Neuron (in vitro differentiated cells): ENCODE measurements around the gene MCC.

Experiments
- H2AFZ ChIP-seq: one replicate; pipeline ENCODE4 v1.6.1; 2013; ENCODE audit warnings: low read depth, mild to moderate bottlenecking, inconsistent platforms, low read length, moderate library complexity
- H3K27me3 ChIP-seq: one replicate; pipeline ENCODE4 v1.6.1; 2013; ENCODE audit warnings: low read length; ENCODE audit not compliant: insufficient read depth
- H3K36me3 ChIP-seq: one replicate; pipeline ENCODE4 v1.6.1; 2013; ENCODE audit warnings: low read length; ENCODE audit not compliant: insufficient read depth
- H3K4me1 ChIP-seq: one replicate; pipeline ENCODE4 v1.6.1; 2013; ENCODE audit warnings: low read length; ENCODE audit not compliant: insufficient read depth
- H3K4me3 ChIP-seq: 2 replicates; pipeline ENCODE4 v1.5.1; 2013; ENCODE audit warnings: mild to moderate bottlenecking, low read length, moderate library complexity
- H3K9me3 ChIP-seq: one replicate; pipeline ENCODE4 v1.6.1; 2013; ENCODE audit warnings: low read length

MCC gene

DNA sequence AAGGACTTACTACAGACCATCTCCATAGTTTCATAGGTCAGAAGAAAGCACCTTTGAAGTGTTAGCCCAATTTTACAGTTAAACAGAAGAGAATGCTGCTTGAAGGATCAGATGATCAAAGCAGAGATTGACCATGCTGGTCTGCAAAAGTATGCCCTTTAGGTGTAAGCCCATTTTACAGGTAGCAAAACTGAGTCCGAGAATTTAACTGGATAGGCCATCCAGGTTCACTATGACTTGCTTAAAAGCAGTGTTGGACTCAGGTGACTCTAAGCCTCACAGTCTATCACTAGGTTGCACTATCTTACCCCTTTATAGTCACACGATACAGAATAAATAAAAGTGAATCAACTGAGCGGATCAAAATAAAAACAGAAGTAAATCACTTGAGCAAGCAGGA, 299.0 kb downstream of the MCC start:
- H3K9me3 ChIP-seq = peaks cover 1% of the 10 kb centered on the region
- H3K4me3 ChIP-seq = no peak overlapping the region
- H2AFZ ChIP-seq = no peak overlapping the region
- H3K36me3 ChIP-seq = no peaks in the 10 kb centered on the region
- peaks cover 12% of the 10 kb centered on the region for H3K4me1 ChIP-seq
- no peaks in the 10 kb centered on the region for H3K27me3 ChIP-seq

DNA sequence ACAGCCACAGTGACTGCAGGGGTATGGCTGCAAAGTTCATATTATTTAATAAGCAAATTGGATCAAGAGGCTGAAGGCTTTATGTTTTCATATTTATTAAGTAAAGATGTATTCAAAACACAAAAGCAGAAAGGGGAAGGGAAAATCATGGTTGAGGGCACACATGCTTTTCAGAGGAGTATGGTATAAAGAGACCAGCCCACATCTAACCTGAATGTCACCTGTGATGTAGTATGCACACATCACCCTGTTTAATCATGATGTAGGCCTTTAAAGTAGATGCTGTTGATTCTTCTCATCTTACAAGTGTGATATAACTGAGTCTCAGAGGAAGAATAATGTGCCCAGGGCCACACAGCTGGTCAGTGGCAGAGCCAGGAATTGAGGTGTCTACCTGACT, 299.8 kb downstream of the MCC start:
- Histone ChIP-seq H3K4me1 (peaks cover 12% of the 10 kb centered on the region), H2AFZ (no peak overlapping the region), H3K9me3 (no peaks in the 10 kb centered on the region), H3K36me3 (no peaks in the 10 kb centered on the region), H3K27me3 (no peaks in the 10 kb centered on the region), H3K4me3 (no peak overlapping the region)

DNA sequence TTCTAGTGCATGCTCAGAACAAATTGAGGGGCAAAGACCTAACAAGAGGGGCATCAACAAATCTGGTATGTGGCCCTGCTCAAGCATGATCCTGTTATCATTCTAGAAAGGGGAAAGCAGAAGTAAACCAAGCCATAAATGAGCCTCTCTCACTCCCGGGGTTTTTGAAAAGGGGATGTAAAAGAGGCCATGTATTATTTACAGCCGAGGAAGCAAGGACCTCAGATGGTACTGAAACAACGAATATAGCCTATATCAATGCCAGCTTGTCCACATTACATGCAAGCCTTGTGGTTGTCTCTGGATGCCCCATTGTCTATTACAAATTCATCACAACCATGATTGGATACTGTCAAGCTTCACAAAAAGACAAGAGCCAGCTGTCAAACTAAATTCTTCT, 300.3 kb downstream of the MCC start:
- H2AFZ ChIP-seq = no peak overlapping the region
- no peaks in the 10 kb centered on the region for H3K36me3 ChIP-seq
- H3K4me1 ChIP-seq = peaks cover 12% of the 10 kb centered on the region
- no peaks in the 10 kb centered on the region for H3K9me3 ChIP-seq
- no peak overlapping the region for H3K4me3 ChIP-seq
- no peaks in the 10 kb centered on the region for H3K27me3 ChIP-seq

DNA sequence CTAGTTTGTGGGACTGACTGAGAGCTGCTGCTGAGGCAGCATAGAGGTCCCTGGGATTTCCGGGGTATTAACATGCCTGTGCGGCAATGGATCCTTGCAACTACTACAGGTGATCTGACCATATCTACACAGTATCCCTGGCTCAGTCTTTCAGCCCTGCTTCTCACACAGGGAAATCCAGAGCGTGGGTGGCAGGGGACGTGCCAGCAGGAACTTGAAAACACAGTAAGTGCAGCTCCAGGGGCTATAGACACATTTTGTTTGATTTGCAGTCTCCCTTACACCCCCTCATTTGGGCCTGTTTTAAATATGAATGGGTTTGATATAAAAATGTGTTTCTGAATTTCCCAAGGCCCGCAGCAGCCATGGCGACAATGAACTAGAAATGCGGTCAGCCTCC, 302.2 kb downstream of the MCC start:
- Histone ChIP-seq H3K36me3 (no peaks in the 10 kb centered on the region), H3K9me3 (no peaks in the 10 kb centered on the region), H2AFZ (no peak overlapping the region)

DNA sequence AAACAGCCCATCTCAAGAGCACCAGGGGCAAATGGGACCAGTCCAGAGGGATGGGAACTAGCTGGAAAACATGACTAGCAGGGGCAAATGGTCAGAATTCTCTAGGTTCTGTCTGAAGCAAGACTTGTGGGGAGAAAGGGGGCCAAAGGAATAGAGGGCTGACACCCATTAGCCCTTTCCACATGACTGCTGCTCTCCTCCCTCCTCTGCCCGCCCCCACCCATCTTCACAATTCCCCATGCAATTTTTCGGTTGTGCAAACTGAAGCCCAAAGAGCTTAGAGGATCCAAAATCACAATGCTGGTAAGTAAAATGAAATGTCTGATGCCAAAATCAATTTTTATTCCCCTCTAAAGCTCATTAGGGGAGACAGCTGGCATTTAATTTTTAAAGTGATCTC, 304.6 kb downstream of the MCC start:
- Histone ChIP-seq H3K4me1 (peaks cover 14% of the 10 kb centered on the region), H3K4me3 (no peak overlapping the region), H3K36me3 (no peaks in the 10 kb centered on the region), H3K27me3 (no peaks in the 10 kb centered on the region), H3K9me3 (no peaks in the 10 kb centered on the region), H2AFZ (no peak overlapping the region)

More for the DNA sequence above, 302.2 kb downstream of the MCC start:
- Histone ChIP-seq H3K4me1 (peaks cover 12% of the 10 kb centered on the region), H3K27me3 (no peaks in the 10 kb centered on the region), H3K4me3 (no peak overlapping the region)

DNA sequence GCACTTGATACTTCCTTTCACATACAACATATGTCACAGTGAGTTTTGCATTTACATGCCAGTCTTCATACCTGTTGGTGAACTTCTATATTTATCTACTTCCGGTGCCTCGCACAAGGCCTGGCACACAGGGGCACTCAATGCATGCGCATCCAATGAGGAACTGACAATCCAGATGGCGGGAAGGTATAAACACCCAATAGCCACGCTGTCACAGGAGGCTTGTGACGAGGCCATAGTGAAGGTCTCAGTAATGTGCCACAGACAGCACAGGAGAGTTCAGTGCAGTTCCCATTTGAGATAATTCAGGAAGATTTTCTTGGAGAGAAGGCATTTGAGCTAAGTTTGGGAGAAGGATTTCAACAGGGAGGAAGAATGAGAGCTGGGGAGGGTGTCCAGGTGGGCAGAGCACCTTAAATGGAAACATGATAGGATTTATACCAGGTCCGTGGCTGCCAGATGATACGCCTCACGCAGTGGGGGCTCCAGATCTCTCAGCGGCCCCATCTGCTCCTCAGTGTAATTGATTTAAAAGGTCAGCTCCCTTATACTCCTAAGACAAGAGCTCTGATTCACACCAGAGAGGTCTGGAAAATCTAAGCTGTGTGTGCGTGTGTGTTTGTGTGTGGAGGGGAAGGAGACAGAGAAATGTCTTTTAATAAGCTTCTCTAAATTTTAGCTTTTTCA, 305.5 kb downstream of the MCC start:
- no peak overlapping the region for H3K4me3 ChIP-seq
- no peaks in the 10 kb centered on the region for H3K27me3 ChIP-seq
- H3K36me3 ChIP-seq = no peaks in the 10 kb centered on the region
- no peak overlapping the region for H2AFZ ChIP-seq
- H3K9me3 ChIP-seq = no peaks in the 10 kb centered on the region
- peaks cover 14% of the 10 kb centered on the region for H3K4me1 ChIP-seq

DNA sequence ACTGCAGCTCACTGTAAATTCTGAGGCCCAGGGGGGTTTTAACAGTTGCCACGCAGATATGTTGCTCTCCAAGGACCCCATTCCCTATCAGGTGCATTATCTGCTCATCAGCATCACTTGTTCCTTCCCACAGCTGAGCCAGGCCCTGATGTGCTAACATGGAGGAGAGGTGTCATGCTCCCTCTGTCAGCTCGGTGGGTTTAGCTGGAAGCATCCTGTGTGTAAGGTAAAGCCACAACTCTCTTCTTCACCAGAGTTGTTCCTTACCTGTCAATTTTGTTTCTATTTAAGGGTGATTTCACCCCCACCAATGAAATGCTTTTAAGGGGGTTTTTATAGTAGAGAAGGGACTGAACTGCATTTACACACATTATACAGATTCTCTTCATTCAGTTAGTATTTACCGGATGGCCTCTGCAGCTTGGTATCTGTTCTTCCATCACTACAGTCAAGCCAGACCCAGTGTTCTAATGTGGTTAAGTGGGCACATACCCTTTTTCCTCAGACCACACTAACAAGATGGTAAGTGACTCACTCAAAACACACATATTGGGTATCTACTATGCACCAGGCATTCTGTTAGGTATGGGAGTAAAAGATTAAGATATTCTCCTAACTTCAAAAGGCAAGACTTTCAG, 306.3 kb downstream of the MCC start:
- no peaks in the 10 kb centered on the region for H3K36me3 ChIP-seq
- no peaks in the 10 kb centered on the region for H3K27me3 ChIP-seq
- no peak overlapping the region for H2AFZ ChIP-seq
- H3K4me1 ChIP-seq = peaks cover 14% of the 10 kb centered on the region
- H3K9me3 ChIP-seq = no peaks in the 10 kb centered on the region
- no peak overlapping the region for H3K4me3 ChIP-seq

DNA sequence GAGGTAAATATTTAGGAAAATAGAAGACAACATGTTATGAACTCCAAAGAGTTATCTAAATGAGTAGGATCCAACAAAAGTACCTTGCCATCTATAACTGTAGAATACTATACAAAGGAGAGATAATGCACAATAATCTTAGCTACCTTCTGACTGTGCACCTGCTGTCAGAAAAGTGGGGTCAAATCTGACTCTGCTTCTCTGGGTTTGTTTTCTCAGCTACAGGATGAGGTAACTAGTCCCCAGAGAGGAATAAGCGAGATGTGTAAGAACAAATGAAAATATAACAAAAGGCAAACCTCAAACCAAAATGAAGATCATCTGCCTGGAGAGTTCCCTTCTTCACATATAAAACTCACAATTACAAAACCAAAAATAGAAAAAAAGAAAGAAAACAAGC, 306.8 kb downstream of the MCC start:
- no peaks in the 10 kb centered on the region for H3K27me3 ChIP-seq
- no peak overlapping the region for H3K4me3 ChIP-seq
- H3K9me3 ChIP-seq = no peaks in the 10 kb centered on the region
- no peaks in the 10 kb centered on the region for H3K36me3 ChIP-seq
- peaks cover 12% of the 10 kb centered on the region for H3K4me1 ChIP-seq
- H2AFZ ChIP-seq = no peak overlapping the region

DNA sequence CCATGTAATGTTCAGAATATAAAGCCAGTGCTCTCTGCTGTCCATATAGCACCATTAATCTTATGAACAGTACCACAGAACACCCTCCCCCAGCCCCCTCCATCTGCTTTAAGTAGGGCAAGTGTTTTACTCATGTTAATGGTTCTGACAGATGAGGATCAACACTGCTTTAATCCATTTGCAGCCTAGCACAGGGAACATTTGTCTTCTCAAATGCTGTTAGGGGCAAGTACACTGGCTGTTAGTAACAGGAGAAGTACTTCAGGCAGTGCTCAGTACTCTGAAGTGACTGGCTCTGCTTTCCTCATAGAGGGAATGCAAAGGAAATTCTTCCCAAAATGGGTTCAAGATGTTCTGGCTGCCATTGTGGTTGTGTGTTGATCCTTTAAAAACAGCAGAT, 309.1 kb downstream of the MCC start:
- H3K4me1 ChIP-seq = peaks cover 2% of the 10 kb centered on the region
- no peaks in the 10 kb centered on the region for H3K27me3 ChIP-seq
- H2AFZ ChIP-seq = no peak overlapping the region
- H3K36me3 ChIP-seq = no peaks in the 10 kb centered on the region
- no peaks in the 10 kb centered on the region for H3K9me3 ChIP-seq
- no peak overlapping the region for H3K4me3 ChIP-seq

DNA sequence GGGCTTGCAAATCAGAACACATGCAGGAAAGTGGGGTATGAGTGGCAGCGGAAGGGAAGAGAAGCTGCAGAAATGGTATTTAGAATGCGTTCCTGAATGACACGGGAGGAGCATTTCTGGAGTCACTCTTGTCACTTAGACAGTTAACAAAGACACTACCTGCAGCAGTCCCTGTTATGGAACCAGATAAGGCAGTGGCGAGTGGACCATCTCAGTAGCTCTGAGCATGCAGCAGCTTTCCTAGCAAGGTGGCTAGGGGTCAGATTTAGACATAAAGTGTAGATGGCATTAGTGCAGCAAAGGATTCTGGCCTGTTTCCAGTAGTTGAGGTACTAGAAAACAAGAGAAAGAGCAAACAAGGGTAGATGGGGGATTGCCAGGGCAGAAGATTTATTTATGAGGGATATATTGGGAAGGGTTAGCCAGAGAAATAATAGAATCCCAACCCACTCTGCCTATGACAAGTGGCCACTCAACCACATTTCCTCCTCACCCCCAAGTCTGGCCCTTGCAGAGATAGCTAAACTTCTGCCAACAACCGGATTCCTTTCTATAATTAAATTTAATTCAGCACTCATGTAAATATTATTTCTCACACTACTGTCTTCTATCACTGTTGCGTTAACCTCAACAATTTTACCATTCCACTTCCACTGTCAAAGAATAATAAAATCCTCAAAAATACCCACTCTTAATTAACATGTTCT, 310.0 kb downstream of the MCC start:
- Histone ChIP-seq H2AFZ (no peak overlapping the region), H3K4me1 (peaks cover 2% of the 10 kb centered on the region), H3K27me3 (no peaks in the 10 kb centered on the region), H3K36me3 (no peaks in the 10 kb centered on the region), H3K4me3 (no peak overlapping the region), H3K9me3 (no peaks in the 10 kb centered on the region)

DNA sequence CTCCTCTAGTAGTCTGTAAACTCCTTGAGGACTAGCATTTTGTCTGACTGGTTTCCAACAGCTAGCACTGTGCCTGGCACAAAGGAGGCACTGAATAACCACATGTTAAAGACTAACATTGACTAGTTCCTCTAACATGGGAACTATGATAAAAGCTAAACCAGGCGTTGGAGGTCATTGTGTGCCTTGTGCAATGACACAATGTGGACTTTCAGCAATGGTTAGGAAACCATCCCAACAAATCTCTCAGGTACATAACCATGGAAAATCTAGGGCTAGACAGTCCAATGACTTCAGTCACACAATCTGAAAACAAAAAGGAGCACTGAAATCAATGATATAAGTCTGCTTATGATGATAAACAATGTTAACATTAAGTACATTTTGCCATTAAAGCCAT, 311.0 kb downstream of the MCC start:
- H3K36me3 ChIP-seq = no peaks in the 10 kb centered on the region
- no peaks in the 10 kb centered on the region for H3K9me3 ChIP-seq
- H3K27me3 ChIP-seq = no peaks in the 10 kb centered on the region
- no peak overlapping the region for H2AFZ ChIP-seq
- H3K4me3 ChIP-seq = no peak overlapping the region
- peaks cover 2% of the 10 kb centered on the region for H3K4me1 ChIP-seq

DNA sequence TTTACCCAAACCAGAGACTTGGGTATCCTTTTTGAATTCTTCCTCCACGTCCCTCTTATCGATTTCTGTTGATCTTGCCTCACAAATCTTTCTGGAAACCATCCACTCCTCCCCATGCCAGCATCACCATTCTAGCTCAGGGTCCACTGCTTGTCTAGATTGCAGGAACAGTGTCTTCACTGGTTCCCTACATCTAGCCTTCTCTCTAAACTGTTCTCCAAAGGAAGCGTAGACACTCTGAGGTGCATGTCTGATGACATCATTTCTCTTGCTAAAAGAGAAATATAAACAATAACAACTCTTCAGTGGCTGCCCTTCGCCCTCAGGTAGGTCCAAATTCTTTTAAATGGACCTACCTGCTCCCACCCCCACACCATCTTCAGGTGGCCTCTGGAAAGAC, 311.5 kb downstream of the MCC start:
- no peaks in the 10 kb centered on the region for H3K36me3 ChIP-seq
- H3K27me3 ChIP-seq = no peaks in the 10 kb centered on the region
- H3K9me3 ChIP-seq = no peaks in the 10 kb centered on the region
- H3K4me1 ChIP-seq = peaks cover 2% of the 10 kb centered on the region
- H2AFZ ChIP-seq = no peak overlapping the region
- no peak overlapping the region for H3K4me3 ChIP-seq

DNA sequence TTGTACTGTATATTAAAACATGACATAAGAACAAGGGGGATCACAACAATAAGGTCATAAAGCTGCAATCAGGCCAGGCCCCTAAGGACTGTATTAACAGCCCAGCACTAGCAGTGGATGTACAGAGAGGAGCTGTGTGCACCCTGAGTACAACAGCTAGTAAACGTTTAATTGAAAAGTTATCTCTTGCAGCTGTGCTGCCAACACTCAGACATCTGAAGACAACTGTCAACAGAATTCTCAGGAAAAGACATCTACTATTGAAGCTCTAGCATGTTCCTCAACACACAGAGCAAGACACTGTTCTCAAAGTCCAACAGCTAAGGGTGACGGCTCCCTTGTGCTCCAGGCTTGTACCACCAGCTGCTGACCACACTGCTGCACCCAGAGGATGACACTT, 312.1 kb downstream of the MCC start:
- no peaks in the 10 kb centered on the region for H3K36me3 ChIP-seq

More for the DNA sequence above, 312.1 kb downstream of the MCC start:
- Histone ChIP-seq H3K27me3 (no peaks in the 10 kb centered on the region), H3K9me3 (no peaks in the 10 kb centered on the region), H3K4me3 (no peak overlapping the region), H2AFZ (no peak overlapping the region), H3K4me1 (peaks cover 2% of the 10 kb centered on the region)
